Sciatic nerve (tissue), 2 donors: ENCODE measurements around the gene NNMT. TPM values are rescaled to one million over a fixed set of nuclear protein-coding genes. Genes with fewer than 3 reads are reported as not detected.
A peak's percentile ranks its signal among the peaks of the same experiment; 100 is the strongest.

Experiments used
- ATAC-seq: fragments of 200-7000 bp; cut with Tn5 transposase; one replicate; pipeline ENCODE4 v1.9.1; 2020; ENCODE audit warnings: mild to moderate bottlenecking, moderate library complexity
- DNase-seq: peaks from one replicate; pipeline ENCODE4 v3.0.0-alpha.2; 2020; ENCODE audit warnings: low spot score
- intact Hi-C: fragments of 100-400 bp; cut with DNase I; formaldehyde crosslinking; loops from one replicate; pipeline ENCODE4 v1.14.2; 2022
- total RNA-seq: library from RNA; stranded (reverse); fragmentation: NEBNext Ultra II Directional; extraction: Animal tissue kit (Norgen Biotek cat#: 25700); gene quantifications from one replicate; pipeline ENCODE4 v1.2.1, GENCODE V29; 2021
- donor health status: DM: no; HTN: no; CAD: no.
- donor health status: DM: no; HTN: no; CAD: no.

The NNMT gene
- total RNA-seq, 1 donor from 2014 or later = 322 TPM

- ATAC-seq (no peak), DNase-seq (no peak)
- intact Hi-C loops = no loop called here
Observed at GRCh38 chr11:114297806-114298709, 1.9 kb downstream of the NNMT start.

GRCh38 chr11:114298710-114299109, 2.5 kb downstream of the NNMT start:
- intact Hi-C loops = no loop called here
- no peak for ATAC-seq
- DNase-seq = no peak

- no peak for DNase-seq
- no peak for ATAC-seq
- intact Hi-C loops = no loop called here
Observed at GRCh38 chr11:114301088-114301487, 4.9 kb downstream of the NNMT start.

- ATAC-seq = no peak
- DNase-seq = no peak
- intact Hi-C loops = no loop called here
Observed at GRCh38 chr11:114301927-114302326, 5.7 kb downstream of the NNMT start.

GRCh38 chr11:114302663-114303062, 6.5 kb downstream of the NNMT start:
- DNase-seq (no peak), ATAC-seq (no peak)
- intact Hi-C loops = no loop called here

GRCh38 chr11:114304065-114304464, 7.9 kb downstream of the NNMT start:
- no peak for ATAC-seq
- no peak for DNase-seq
- intact Hi-C loops = no loop called here

GRCh38 chr11:114304969-114305368, 8.8 kb downstream of the NNMT start:
- no peak for ATAC-seq
- DNase-seq = no peak
- intact Hi-C loops = no loop called here

- peak; percentile 77 for ATAC-seq
- peak; percentile 82 for DNase-seq
- intact Hi-C loops = no loop called here
Observed at GRCh38 chr11:114307524-114308203, 11.5 kb downstream of the NNMT start.

GRCh38 chr11:114308689-114309089, 12.5 kb downstream of the NNMT start:
- ATAC-seq = peak; percentile 75
- intact Hi-C loops = no loop called here
- no peak for DNase-seq

GRCh38 chr11:114309517-114309916, 13.3 kb downstream of the NNMT start:
- DNase-seq (no peak), ATAC-seq (no peak)
- intact Hi-C loops = no loop called here

- intact Hi-C loops = no loop called here
- DNase-seq (no peak), ATAC-seq (no peak)
Observed at GRCh38 chr11:114310095-114310494, 13.9 kb downstream of the NNMT start.

- intact Hi-C loops = no loop called here
- no peak for ATAC-seq
- no peak for DNase-seq
Observed at GRCh38 chr11:114311946-114312345, 15.7 kb downstream of the NNMT start.

- intact Hi-C loops = no loop called here
- DNase-seq (no peak), ATAC-seq (no peak)
Observed at GRCh38 chr11:114314096-114314495, 17.9 kb downstream of the NNMT start.

GRCh38 chr11:114315749-114316368, 19.7 kb downstream of the NNMT start:
- peak; percentile 9 for ATAC-seq
- intact Hi-C loops = no loop called here
- no peak for DNase-seq

GRCh38 chr11:114316980-114317786, 21.0 kb downstream of the NNMT start:
- DNase-seq (no peak), ATAC-seq (peak; percentile 43)
- intact Hi-C loops = no loop called here

GRCh38 chr11:114317787-114318137, 21.6 kb downstream of the NNMT start:
- intact Hi-C loops = no loop called here
- ATAC-seq (peak; percentile 57), DNase-seq (no peak)

- no peak for DNase-seq
- intact Hi-C loops = no loop called here
- ATAC-seq = no peak
Observed at GRCh38 chr11:114318361-114318760, 22.2 kb downstream of the NNMT start.

GRCh38 chr11:114319716-114320328, 23.6 kb downstream of the NNMT start:
- ATAC-seq (no peak), DNase-seq (no peak)
- intact Hi-C loops = no loop called here
